H1 (cell line): Measurements from ENCODE around the gene HOMER2. TPM values are rescaled to one million over a fixed set of nuclear protein-coding genes. Genes with fewer than 3 reads are reported as not detected.

Source experiments
- CTCF ChIA-PET: fragments of 300-600 bp; sonication (Branson Sonifier 250); formaldehyde crosslinking; loops from one replicate; lab custom pipeline; 2021; ENCODE audit not compliant: partially characterized antibody; lab: Charles Lee
- POLR2A ChIA-PET: fragments of 300-600 bp; sonication (Branson Sonifier 250); formaldehyde crosslinking; loops from one replicate; lab custom pipeline; 2021; ENCODE audit warnings: inconsistent platforms; ENCODE audit not compliant: partially characterized antibody; lab: Charles Lee
- DNase-seq, 2 experiments: peaks; one replicate each; pipeline versions ENCODE4 v3.0.0 to v3.0.0-alpha.2; 2010 to 2022; ENCODE audit warnings: low spot score in 2 of 2, low read depth in 1 of 2, mixed read lengths in 1 of 2
- FAIRE-seq: peaks from 2 replicates; lab custom pipeline; 2011; peaks lifted over from hg19 to GRCh38; lab: Jason Lieb, UNC
- H2AFZ ChIP-seq: 2 replicates; pipeline ENCODE4 v1.8.1; 2012; ENCODE audit warnings: low read length, inconsistent platforms
- H2AK5ac ChIP-seq: 2 replicates; pipeline ENCODE4 v1.6.1; 2013; ENCODE audit warnings: low read depth, low read length
- H2BK120ac ChIP-seq: replicated peaks from 2 replicates; pipeline ENCODE3; 2013; ENCODE audit warnings: low read depth, low read length, inconsistent platforms
- H2BK12ac ChIP-seq: 2 replicates; pipeline ENCODE4 v1.6.1; 2013; ENCODE audit warnings: low read depth, low read length
- H2BK15ac ChIP-seq: 2 replicates; pipeline ENCODE4 v1.6.1; 2013; ENCODE audit warnings: low read length
- H2BK20ac ChIP-seq: 2 replicates; pipeline ENCODE4 v1.6.1; 2013; ENCODE audit warnings: low read length
- H2BK5ac ChIP-seq: 2 replicates; pipeline ENCODE4 v1.6.1; 2013; ENCODE audit warnings: low read depth, low read length
- H3K14ac ChIP-seq: 2 replicates; pipeline ENCODE4 v1.6.1; 2013; ENCODE audit warnings: inconsistent platforms; ENCODE audit not compliant: insufficient read length
- H3K18ac ChIP-seq: 2 replicates; pipeline ENCODE4 v1.6.1; 2013; ENCODE audit warnings: low read length; ENCODE audit errors: extremely low read depth
- H3K23ac ChIP-seq: 2 replicates; pipeline ENCODE4 v1.6.1; 2013; ENCODE audit warnings: inconsistent platforms; ENCODE audit not compliant: insufficient read length
- H3K23me2 ChIP-seq: 2 replicates; pipeline ENCODE4 v1.6.1; 2013; ENCODE audit warnings: low read depth, low read length
- H3K27ac ChIP-seq: 2 replicates; pipeline ENCODE4 v1.6.1; 2011; ENCODE audit warnings: low read depth, low read length, inconsistent platforms
- H3K27me3 ChIP-seq, 4 experiments: replicated peaks in 1 of 4; 1 replicate in 1 of 4; 2 replicates in 3 of 4; pipeline versions ENCODE4 v1.6.1 to v1.8.1; 2011 to 2013; ENCODE audit warnings: low read length in 3 of 4, mild to moderate bottlenecking in 3 of 4, inconsistent platforms in 2 of 4, mixed read lengths in 2 of 4, moderate library complexity in 1 of 4; ENCODE audit not compliant: control insufficient read depth in 3 of 4, insufficient read depth in 3 of 4; ENCODE audit errors: extremely low read depth in 1 of 4
- H3K36me3 ChIP-seq, 4 experiments: 2 replicates each; pipeline versions ENCODE4 v1.6.1 to v1.8.1; 2011 to 2013; ENCODE audit warnings: mild to moderate bottlenecking in 4 of 4, low read length in 3 of 4, moderate library complexity in 2 of 4, control low read depth in 1 of 4, inconsistent platforms in 1 of 4; ENCODE audit not compliant: insufficient read depth in 4 of 4, control insufficient read depth in 2 of 4
- H3K4ac ChIP-seq: replicated peaks from 2 replicates; pipeline ENCODE3; 2013; ENCODE audit warnings: low read length, low read depth, mixed read lengths, inconsistent platforms; ENCODE audit not compliant: insufficient read length
- H3K4me1 ChIP-seq, 4 experiments: replicated peaks in 1 of 4; 1 replicate in 1 of 4; 2 replicates in 3 of 4; pipeline versions ENCODE4 v1.6.1 to v1.8.1; 2011 to 2013; ENCODE audit warnings: low read length in 3 of 4, inconsistent platforms in 2 of 4, mixed read lengths in 1 of 4; ENCODE audit not compliant: insufficient read depth in 4 of 4, control insufficient read depth in 3 of 4
- H3K4me2 ChIP-seq, 2 experiments: 2 replicates each; pipeline versions ENCODE4 v1.6.1 to v1.8.1; 2011 to 2013; ENCODE audit warnings: low read depth in 2 of 2, low read length in 2 of 2, control low read depth in 1 of 2, inconsistent platforms in 1 of 2, mild to moderate bottlenecking in 1 of 2; ENCODE audit not compliant: insufficient read depth in 1 of 2
- H3K4me3 ChIP-seq, 4 experiments: fragments of 200-600, 300-600 bp in 1 of 4; sonication (generic), shearing (Covaris generic), sonication (Bioruptor Twin) in 1 of 4; 2 replicates each; pipeline versions ENCODE4 v1.5.1 to v1.8.1; 2011 to 2016; ENCODE audit warnings: low read length in 4 of 4, low read depth in 3 of 4, control low read depth in 2 of 4, inconsistent platforms in 2 of 4, mild to moderate bottlenecking in 2 of 4, mixed read lengths in 1 of 4, moderate library complexity in 1 of 4; ENCODE audit not compliant: insufficient read depth in 2 of 4; ENCODE audit errors: extremely low read depth in 1 of 4
- H3K56ac ChIP-seq: replicated peaks from 2 replicates; pipeline ENCODE3; 2013; ENCODE audit warnings: low read depth, mild to moderate bottlenecking, mixed read lengths, low read length, inconsistent platforms; ENCODE audit not compliant: insufficient read length
- H3K79me1 ChIP-seq: 2 replicates; pipeline ENCODE4 v1.6.1; 2013; ENCODE audit warnings: low read depth, low read length, control low read depth
- H3K79me2 ChIP-seq, 2 experiments: 2 replicates each; pipeline versions ENCODE4 v1.6.1 to v1.8.1; 2012 to 2013; ENCODE audit warnings: low read length in 2 of 2, mild to moderate bottlenecking in 2 of 2, inconsistent platforms in 1 of 2; ENCODE audit not compliant: insufficient read depth in 2 of 2, control insufficient read depth in 1 of 2
- H3K9ac ChIP-seq, 4 experiments: replicated peaks in 1 of 4; 1 replicate in 1 of 4; 2 replicates in 3 of 4; pipeline versions ENCODE4 v1.6.1 to v1.8.1; 2011 to 2013; ENCODE audit warnings: low read depth in 3 of 4, low read length in 3 of 4, control low read depth in 2 of 4, mild to moderate bottlenecking in 2 of 4, moderate library complexity in 2 of 4, inconsistent platforms in 1 of 4; ENCODE audit errors: extremely low read depth in 1 of 4
- H3K9me3 ChIP-seq, 2 experiments: 2 replicates each; pipeline versions ENCODE4 v1.6.1 to v1.8.1; 2012 to 2013; ENCODE audit warnings: mild to moderate bottlenecking in 2 of 2, moderate library complexity in 2 of 2, control low read depth in 1 of 2, inconsistent platforms in 1 of 2, low read depth in 1 of 2, low read length in 1 of 2, mixed read lengths in 1 of 2; ENCODE audit not compliant: insufficient read depth in 2 of 2
- H4K20me1 ChIP-seq, 2 experiments: replicated peaks in 1 of 2; 2 replicates each; pipeline versions ENCODE3 to v1.8.1; 2011 to 2013; ENCODE audit warnings: inconsistent platforms in 2 of 2, low read length in 2 of 2, mild to moderate bottlenecking in 1 of 2; ENCODE audit not compliant: insufficient read depth in 2 of 2, control insufficient read depth in 1 of 2
- H4K5ac ChIP-seq: 2 replicates; pipeline ENCODE4 v1.6.1; 2013; ENCODE audit warnings: low read length, low read depth, mixed read lengths, inconsistent platforms; ENCODE audit not compliant: insufficient read length
- H4K8ac ChIP-seq: 2 replicates; pipeline ENCODE4 v1.8.0; 2013; ENCODE audit warnings: mild to moderate bottlenecking, moderate library complexity, low read length, inconsistent platforms; ENCODE audit not compliant: insufficient read depth; ENCODE audit errors: extremely low read depth
- H4K91ac ChIP-seq: replicated peaks from 2 replicates; pipeline ENCODE3; 2013; ENCODE audit warnings: low read length, mixed read lengths, inconsistent platforms; ENCODE audit not compliant: insufficient read length
- ATF2 ChIP-seq: IDR thresholded peaks from 2 replicates; pipeline ENCODE4 v1.6.1; 2012; ENCODE audit warnings: low read length, inconsistent platforms
- HDAC2 ChIP-seq, 2 experiments: fragments of 300-600 bp in 1 of 2; sonication (generic) in 1 of 2; IDR thresholded peaks; 2 replicates each; pipeline ENCODE4 v1.6.1; 2011 to 2012; ENCODE audit warnings: low read depth in 2 of 2, low read length in 2 of 2, mild to moderate bottlenecking in 2 of 2, moderate library complexity in 2 of 2, borderline replicate concordance in 1 of 2, inconsistent platforms in 1 of 2
- JUND ChIP-seq: IDR thresholded peaks from 2 replicates; pipeline ENCODE4 v1.6.1; 2011; ENCODE audit warnings: mild to moderate bottlenecking, improper control_type of control experiment, low read length
- KDM1A ChIP-seq: fragments of 200-600, 300-600 bp; sonication (generic); IDR thresholded peaks from 2 replicates; pipeline ENCODE4 v1.7.1; 2016; ENCODE audit warnings: mild to moderate bottlenecking, low read length, borderline replicate concordance
- KDM4A ChIP-seq: IDR thresholded peaks from one replicate; pipeline ENCODE4 v1.7.1; 2012; ENCODE audit warnings: low read depth, mild to moderate bottlenecking, moderate library complexity, low read length, inconsistent platforms; ENCODE audit not compliant: severe bottlenecking
- KDM5A ChIP-seq: fragments of 200-600 bp; IDR thresholded peaks from 2 replicates; pipeline ENCODE4 v1.7.1; 2012; ENCODE audit warnings: mild to moderate bottlenecking, low read length, inconsistent platforms, mixed read lengths
- NANOG ChIP-seq: IDR thresholded peaks from 2 replicates; pipeline ENCODE4 v1.6.1; 2011; ENCODE audit warnings: low read length, low read depth, mild to moderate bottlenecking, inconsistent platforms; ENCODE audit not compliant: insufficient read depth, poor library complexity, severe bottlenecking
- NRF1 ChIP-seq: IDR thresholded peaks from 2 replicates; pipeline ENCODE4 v1.6.1; 2011; ENCODE audit warnings: mild to moderate bottlenecking, low read depth, low read length, improper control_type of control experiment
- POLR2A ChIP-seq, 2 experiments: IDR thresholded peaks; 1 replicate in 1 of 2; 2 replicates in 1 of 2; pipeline ENCODE4 v1.6.1; 2011; ENCODE audit warnings: low read depth in 2 of 2, low read length in 2 of 2, mild to moderate bottlenecking in 2 of 2; ENCODE audit errors: control extremely low read depth in 1 of 2
- TAF1 ChIP-seq: IDR thresholded peaks from 2 replicates; pipeline ENCODE4 v1.6.1; 2011; ENCODE audit warnings: mild to moderate bottlenecking, low read depth, low read length
- TAF7 ChIP-seq: optimal IDR thresholded peaks from 2 replicates; pipeline ENCODE3; 2011; ENCODE audit warnings: low read depth, mild to moderate bottlenecking, inconsistent platforms, low read length, moderate library complexity, borderline replicate concordance
- TCF12 ChIP-seq: IDR thresholded peaks from 2 replicates; pipeline ENCODE4 v1.6.1; 2011; ENCODE audit warnings: low read depth, mild to moderate bottlenecking, low read length
- TEAD4 ChIP-seq: IDR thresholded peaks from 2 replicates; pipeline ENCODE4 v1.6.1; 2012; ENCODE audit warnings: low read depth, low read length, inconsistent platforms, mixed read lengths
- WGBS, 2 experiments: shearing (Covaris generic) in 1 of 2; methylation state at CpG; one replicate each; pipeline versions ENCODE4 v1.1.6 to v1.1.7; 2013 to 2015; ENCODE audit warnings: low lambda C conversion rate in 2 of 2, mixed read lengths in 2 of 2, inconsistent platforms in 1 of 2, low coverage in 1 of 2, missing lambda C conversion rate in 1 of 2; ENCODE audit not compliant: insufficient replicate concordance in 2 of 2, insufficient coverage in 1 of 2, insufficient read length in 1 of 2; ENCODE audit errors: extremely low coverage in 1 of 2, missing lambda C conversion rate in 1 of 2; 5-methylcytosine and 5-hydroxymethylcytosine counted together
- polyA plus RNA-seq, 7 experiments: library from polyadenylated mRNA; depleted of rRNA in 3 of 7; stranded (reverse) in 5 of 7; unstranded in 2 of 7; fragments of >200 nt in 5 of 7; fragments of 200-250 nt in 2 of 7; gene quantifications; 1 replicate in 5 of 7; 2 replicates in 1 of 7; 4 replicates in 1 of 7; pipeline versions ENCODE4 v1.2.1 to v1.2.3, GENCODE V29; 2011 to 2013; ENCODE audit warnings: missing spikeins in 2 of 7, mixed read lengths in 2 of 7
- total RNA-seq: library from RNA; stranded (reverse); fragmentation: NEBNext Ultra II Directional; extraction: Animal tissue kit (Norgen Biotek cat#: 25700); gene quantifications from 2 replicates; pipeline ENCODE4 v1.2.1, GENCODE V29; 2021

HOMER2 gene
- total and polyA plus RNA-seq, 2 of the 8 experiments (the other 6 are each of a cell fraction or from before 2014, with no cell fraction given): 12.5 to 27.6 TPM

GRCh38 chr15:82945326-82945725 is 7.2 kb downstream of the HOMER2 start:
- H2BK12ac ChIP-seq: no peak overlapping the region
- no peak overlapping the region for H2BK15ac ChIP-seq
- no peak overlapping the region for H3K18ac ChIP-seq
- H2BK120ac ChIP-seq: no peak overlapping the region
- H3K27me3 ChIP-seq: no peaks in the 10 kb centered on the region
- WGBS, 2 experiments: 93% methylated on average over 5 of the region's 5 CpGs; no CpG with 5 or more reads in 1 of the 2 experiments
- H3K23ac ChIP-seq: no peak overlapping the region
- no peaks in the 10 kb centered on the region for H3K23me2 ChIP-seq
- no peak overlapping the region for H3K14ac ChIP-seq
- H4K20me1 ChIP-seq: peaks cover 0 to 2% of the 10 kb centered on the region in 2 experiments
- POLR2A ChIA-PET: no interaction called here
- FAIRE-seq: no peak
- no peak for DNase-seq
- no peaks in the 10 kb centered on the region for H3K4me1 ChIP-seq
- no peak overlapping the region for H4K8ac ChIP-seq
- CTCF ChIA-PET: interaction anchor here (0.8 to 2.4 kb wide), 3 partner anchors 12 to 24 kb away, joined by 3 to 7 read pairs (median 5); no protein-coding TSS in a partner anchor
- H2AK5ac ChIP-seq: no peak overlapping the region
- H3K9ac ChIP-seq: no peak overlapping the region
- H2BK20ac ChIP-seq: no peak overlapping the region
- H3K79me2 ChIP-seq: no peaks in the 10 kb centered on the region
- H2AFZ ChIP-seq: no peak overlapping the region
- H3K36me3 ChIP-seq: no peaks in the 10 kb centered on the region
- no peak overlapping the region for H3K4ac ChIP-seq
- H4K5ac ChIP-seq: no peak overlapping the region
- H3K79me1 ChIP-seq: no peaks in the 10 kb centered on the region
- H3K9me3 ChIP-seq: no peaks in the 10 kb centered on the region
- H3K27ac ChIP-seq: no peak overlapping the region
- H2BK5ac ChIP-seq: no peak overlapping the region
- no peak overlapping the region for H4K91ac ChIP-seq
- H3K4me2 ChIP-seq: no peak overlapping the region
- H3K4me3 ChIP-seq: no peak overlapping the region
- no peak overlapping the region for H3K56ac ChIP-seq
- TF ChIP-seq ATF2: no peak
- no peak for TF ChIP-seq POLR2A (IDR thresholded peaks at IDR 0.05; ENCODE audit: control extremely low read depth in 1 of 2, low read depth in 2 of 2, low read length in 2 of 2)
- no peak for TF ChIP-seq KDM5A
- TF ChIP-seq NANOG: no peak
- TF ChIP-seq TCF12: no peak
- TF ChIP-seq JUND: no peak
- no peak for TF ChIP-seq KDM1A
- no peak for TF ChIP-seq HDAC2 (IDR thresholded peaks at IDR 0.05; ENCODE audit: borderline replicate concordance in 1 of 2, low read depth in 2 of 2, low read length in 2 of 2)
- no peak for TF ChIP-seq TAF7
- TF ChIP-seq NRF1: no peak
- no peak for TF ChIP-seq TEAD4
- TF ChIP-seq TAF1: no peak
- no peak for TF ChIP-seq KDM4A
